NCI-H146 (cell line): ENCODE measurements around the gene C20orf144.
A peak's percentile ranks its signal among the peaks of the same experiment; 100 is the strongest.

Experiments
- DNase-seq: peaks from one replicate; lab custom pipeline; 2025; lab: John Stamatoyannopoulos, UW

The C20orf144 gene

DNA sequence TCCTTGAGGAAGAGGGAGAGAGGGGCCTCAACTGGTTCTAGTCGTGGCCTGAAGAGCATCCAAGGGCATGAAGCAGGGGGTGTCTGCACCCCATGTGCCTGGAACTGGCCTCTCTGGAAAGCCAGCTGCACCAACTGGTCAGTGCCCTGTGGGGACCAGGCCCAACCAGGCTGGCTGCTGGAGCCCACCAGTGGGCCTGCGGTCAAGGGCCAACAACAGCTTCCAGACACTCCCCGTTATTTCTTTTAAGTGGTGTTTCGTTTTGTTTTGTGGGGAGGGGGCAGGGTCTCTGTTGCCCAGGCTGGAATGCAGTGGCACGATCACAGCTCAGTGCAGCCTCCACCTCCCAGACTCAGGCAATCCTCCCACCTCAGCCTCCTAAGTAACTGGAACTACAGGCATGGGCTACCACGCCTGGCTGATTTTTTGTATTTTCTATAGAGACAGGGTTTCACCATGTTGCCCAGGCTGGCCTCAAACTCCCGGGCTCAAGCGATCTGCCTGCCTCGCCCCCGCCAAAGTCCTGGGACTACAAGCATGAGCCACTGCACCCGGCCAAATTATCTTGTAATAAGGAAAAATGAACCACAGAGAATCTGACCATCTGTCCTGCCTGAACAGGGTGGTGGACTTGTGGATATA lies 11.9 kb upstream of the C20orf144 start:
- no peak for DNase-seq

DNA sequence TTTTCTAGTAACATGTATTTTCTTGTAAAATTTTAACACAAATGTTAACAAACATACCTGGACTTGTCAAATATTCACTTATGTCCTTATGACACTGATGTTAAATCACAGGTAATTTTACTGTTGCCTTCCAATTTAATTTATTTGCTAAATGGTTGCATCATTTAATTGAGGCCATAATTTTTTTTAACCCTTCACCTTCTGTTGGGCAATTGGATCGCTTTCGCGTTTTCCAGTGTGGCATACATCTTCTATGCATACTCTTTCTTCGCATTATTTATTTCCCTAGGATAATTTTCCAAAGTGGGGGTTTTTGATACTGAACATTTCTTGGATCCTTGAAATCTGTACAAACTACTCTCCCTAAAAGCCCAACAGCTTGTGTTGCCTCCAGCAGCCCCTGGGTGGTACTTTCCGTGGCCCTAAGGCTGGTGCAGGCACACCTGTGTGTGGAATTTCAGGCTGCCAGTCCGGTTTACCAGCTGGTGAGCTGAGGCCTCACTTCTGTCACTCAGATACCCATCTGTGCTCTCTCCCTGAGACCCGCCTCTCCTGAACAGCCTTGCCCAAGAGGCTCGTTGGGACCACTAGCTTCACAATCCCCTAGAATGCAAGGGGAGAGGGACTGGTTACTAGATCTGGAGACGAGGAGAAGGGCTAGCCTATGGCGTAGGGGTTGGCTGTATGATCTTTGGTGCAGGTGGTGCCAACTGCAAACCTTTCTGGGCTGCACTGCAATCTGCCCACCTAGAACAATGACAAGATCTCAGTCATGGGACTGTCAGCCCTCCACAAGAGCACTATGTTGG lies 11.2 kb upstream of the C20orf144 start:
- no peak for DNase-seq

DNA sequence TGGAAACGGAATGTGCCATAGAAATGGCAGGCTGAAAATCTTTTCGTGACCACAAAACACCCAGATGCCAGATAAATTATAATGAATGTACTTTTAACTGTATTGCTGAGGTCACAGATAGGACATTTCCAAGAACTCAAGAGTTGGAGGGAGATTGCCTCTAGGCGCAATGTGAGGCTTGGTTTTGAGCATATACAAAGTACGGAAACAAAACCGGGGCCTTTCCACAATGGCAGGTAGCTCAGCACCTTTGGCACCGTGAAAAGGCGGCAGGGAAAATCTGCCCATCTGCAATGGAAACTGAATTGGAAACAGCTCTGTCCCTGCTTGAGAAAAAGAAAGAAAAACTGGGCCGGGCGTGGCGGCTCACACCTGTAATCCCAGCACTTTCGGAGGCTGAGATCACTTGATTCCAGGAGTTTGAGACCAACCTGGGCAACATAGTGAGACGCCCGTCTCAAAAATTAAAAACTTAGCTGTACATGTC lies 10.5 kb upstream of the C20orf144 start:
- DNase-seq, result no peak

DNA sequence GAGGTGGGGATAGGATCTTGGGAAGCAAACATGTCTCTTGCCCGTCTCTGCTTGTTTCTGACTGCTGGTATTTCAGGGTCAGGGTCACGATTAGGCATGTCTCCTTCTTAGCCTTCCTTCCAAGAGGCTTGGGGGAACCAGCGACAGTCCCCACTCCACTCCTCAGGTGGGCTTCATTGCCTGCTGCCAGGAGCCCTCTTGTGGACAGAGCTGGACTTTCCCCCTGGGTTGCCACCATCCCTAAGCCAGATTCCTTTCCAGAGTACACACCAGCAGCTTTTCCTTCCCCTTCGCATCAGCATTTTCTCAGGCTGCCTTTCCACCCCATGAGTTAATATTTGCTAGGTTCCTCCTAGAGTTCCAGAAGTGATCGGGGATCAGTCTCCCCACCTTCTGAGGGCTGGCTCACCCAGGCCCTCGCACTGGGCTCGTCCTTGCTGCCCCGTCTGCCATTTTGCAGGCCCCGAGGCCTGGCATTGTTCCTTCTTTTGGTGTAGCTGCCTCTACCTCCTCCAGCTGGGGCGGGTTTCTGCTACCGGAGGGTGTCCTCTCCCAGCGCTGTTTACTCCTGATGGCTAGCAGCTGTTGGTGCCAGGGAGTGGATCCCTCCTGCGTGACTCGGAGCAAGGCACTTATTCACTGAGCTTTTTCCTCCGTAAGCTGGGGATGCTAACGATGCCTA lies 8.8 kb upstream of the C20orf144 start:
- DNase-seq, result peak; percentile 67

DNA sequence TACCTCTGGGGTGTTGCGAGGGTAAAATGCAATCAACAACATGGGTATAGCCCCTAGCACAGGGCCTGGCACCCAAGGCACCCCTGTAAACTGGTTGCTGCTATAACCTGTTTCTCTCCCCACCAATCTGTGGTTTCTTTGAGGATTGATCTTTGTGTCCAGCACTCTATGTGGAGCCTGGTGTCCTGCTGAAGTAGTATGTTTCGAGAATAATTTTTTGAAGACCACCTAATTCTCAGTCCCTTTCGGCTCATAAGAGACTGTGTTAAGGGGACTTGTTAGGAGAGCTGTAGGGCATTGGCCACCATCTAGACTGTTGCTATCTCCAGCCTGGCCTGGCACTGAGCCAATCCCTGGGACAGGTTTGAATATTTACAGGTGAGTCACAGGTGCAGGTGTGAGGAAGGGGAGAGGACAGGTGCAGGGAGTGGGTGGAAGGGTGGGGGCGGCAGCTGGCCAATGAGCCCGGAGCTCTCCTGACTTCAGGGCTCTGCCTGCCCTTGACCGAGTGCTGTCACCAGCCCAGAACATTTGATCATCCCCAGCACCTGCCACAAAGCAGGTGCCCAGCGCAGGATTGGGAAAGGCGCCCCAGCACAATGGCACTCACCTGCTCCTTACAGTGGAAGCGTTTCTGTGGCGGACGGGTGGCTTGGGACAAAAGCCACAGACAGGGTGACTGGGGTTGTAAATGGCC lies 8.1 kb upstream of the C20orf144 start:
- peak; percentile 100 for DNase-seq

DNA sequence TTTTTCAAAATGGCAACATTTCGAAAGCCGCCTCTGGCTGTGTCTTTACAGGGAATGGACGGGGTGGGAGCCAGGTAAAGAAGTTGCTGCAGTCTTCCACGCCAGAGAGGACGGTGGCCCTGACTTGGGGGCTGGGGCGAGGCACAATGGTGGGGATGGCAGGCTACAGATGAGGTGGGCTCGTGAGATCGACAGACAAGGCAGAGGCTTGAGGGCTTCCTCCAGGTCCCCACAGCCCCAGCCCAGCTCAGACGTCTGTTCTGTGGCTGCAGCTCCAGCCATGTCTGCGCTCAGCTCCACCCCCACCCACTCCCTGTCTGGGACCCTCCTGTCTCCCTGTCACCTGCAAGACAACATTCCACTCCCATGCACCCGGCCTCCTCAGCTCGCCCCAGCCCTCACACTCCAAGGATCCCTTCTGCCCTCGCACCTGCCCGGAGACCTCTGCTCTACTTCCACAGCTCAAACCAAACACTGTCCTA lies 7.4 kb upstream of the C20orf144 start:
- DNase-seq, result no peak

DNA sequence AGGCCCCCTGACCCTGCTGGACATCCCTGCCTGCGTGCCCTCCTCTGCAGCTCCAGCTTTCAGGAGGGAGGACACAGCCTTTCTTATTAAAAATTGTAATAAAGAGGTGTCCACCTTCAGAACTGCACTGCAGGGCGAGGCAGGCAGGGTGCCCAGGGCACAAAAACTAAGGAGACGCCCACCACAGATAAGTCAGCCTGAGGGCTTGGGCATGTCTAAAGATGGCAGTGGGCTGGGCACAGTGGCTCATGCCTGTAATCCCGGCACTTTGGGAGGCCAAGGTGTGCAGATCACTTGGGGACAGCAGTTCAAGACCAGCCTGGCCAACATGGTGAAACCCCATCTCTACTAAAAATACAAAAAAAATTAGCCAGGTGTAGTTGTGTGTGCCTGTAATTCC lies 7.0 kb upstream of the C20orf144 start:
- DNase-seq, result no peak

DNA sequence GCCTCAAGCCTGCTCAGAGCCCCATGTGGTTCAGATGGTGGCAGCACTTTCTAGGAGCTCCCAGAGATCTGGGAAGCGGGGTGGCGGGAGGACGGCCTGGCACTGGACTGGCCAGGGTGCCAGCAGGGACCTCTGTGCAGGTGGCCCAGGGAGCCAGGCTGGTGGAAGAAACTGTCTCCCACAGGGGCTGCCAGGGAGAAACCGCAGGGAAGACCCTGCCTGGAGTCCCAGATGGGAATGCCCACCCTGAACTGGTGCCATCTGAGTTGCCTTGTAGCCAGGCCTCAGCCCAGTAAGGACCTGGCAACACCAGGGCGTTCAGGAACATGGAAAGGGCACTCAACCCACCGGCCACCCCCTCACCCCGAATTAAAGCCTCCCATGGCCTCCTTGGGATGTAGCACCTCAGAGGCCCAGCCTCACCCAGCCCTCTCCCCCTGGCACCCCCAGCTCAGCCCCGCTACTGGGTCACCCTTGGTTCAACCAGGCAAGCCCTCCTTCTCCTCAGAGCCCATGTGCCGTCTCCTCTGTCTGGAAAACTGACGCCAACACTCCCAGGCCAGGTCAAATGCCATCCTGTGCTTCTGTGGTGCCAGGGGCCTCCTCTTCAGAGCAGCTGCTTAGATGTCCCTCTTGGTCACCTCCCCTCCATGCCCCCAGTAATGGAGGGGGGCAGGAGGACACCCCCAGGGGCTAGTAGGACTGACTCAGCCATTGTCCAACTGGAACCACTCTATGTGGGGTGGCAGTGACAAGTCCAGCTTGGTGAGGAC lies 5.9 kb upstream of the C20orf144 start:
- no peak for DNase-seq

DNA sequence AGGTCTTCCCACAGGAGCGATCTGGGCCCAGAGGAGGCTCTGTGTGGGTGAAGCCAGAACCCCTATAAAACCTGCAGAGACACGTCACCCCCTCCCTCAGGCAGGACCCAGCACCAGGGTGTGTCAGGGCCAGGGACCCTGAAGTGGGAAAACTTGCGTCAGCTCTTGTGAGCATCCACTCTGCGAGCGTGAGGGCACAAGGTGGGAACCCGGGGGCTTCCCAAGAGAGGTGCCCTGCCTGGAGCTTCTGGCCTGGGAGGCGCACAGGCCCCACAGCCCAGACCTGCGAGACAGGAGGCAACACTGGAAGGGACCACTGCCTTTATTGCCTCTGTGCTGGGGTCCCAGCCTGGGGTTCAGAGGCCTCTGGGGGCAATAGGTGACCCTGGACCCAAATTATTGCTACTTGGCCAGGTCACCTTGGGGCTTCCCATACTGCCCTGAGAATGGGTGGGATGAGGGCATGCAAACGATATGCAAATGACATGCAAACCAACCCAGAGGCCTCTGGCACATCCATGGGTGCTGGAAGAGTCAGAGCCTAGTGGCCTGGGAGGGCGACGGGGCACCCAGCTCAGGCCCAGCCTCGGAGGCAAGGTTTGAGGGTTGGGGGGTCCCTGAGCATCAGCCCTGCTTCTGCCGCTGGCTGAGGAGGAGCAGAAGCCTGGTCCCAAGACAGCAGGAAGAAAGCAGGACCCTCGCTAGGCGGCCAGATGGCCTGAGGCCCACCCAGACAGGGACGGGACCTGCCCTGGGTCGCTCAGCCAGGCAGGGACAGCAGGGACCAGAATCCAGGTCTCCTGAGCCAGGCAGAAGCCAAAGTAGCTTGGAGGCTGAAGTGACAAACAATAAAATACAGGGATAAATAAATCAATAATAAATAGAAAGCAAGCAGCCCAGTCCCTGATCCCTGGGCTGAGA lies 5.1 kb upstream of the C20orf144 start:
- DNase-seq, result no peak

DNA sequence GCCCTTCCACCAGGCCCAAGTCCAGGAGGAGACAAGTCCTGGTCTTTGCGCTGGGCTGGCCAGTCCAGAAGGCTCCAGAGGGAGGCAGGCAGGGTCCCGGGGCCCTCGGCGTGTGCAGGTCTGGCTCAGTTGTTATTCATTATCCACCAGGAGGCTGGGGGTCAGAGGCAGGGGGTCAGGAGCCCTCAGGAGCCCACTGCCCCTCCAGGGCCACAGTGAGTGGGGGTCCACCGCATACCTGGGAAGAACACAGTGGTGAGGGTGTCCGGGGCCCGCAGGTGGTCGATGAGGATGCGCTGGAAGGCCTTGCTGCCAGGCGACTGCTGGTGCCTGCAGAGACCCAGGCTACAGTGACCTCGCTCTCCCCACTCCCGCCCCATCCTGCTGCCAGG lies 4.4 kb upstream of the C20orf144 start:
- no peak for DNase-seq

DNA sequence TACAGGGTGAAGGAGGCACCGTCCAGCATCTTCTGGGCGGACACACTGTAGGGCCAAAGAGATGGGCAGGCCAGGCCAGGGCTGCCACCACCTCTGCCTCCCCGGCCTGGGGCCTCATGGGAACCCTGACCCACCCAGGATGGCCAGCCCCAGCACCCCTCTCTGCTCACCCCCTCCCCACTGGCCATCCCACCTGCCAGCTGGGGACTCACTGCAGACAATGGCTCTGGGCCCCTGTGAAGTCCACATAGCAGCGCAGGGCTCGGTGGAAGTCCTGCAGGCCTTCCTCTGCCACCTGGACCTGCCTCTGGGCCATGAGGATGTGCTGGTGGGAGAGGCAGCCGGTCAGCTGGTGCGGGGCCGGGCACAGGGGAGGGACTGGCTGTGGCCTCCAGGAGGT lies 3.6 kb upstream of the C20orf144 start:
- DNase-seq, result no peak

DNA sequence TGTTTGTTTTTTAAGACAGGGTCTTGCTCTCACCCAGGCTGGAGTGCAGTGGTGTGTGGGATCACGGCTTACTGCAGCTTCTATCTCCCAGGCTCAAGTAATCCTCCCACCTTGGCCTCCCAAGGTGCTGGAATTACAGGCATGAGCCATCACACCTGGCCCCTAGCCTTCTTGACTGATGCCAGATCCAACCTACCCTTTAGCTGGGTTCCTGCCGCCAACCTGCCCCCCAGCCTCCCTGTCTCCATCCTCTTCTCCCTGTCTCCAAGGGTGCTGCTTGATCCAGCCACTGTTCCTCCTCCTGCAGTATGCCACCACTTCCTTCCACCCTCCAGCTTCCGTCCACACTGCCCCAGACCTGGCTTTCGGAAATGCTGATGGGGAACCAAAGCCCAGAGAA lies 3.2 kb upstream of the C20orf144 start:
- no peak for DNase-seq

DNA sequence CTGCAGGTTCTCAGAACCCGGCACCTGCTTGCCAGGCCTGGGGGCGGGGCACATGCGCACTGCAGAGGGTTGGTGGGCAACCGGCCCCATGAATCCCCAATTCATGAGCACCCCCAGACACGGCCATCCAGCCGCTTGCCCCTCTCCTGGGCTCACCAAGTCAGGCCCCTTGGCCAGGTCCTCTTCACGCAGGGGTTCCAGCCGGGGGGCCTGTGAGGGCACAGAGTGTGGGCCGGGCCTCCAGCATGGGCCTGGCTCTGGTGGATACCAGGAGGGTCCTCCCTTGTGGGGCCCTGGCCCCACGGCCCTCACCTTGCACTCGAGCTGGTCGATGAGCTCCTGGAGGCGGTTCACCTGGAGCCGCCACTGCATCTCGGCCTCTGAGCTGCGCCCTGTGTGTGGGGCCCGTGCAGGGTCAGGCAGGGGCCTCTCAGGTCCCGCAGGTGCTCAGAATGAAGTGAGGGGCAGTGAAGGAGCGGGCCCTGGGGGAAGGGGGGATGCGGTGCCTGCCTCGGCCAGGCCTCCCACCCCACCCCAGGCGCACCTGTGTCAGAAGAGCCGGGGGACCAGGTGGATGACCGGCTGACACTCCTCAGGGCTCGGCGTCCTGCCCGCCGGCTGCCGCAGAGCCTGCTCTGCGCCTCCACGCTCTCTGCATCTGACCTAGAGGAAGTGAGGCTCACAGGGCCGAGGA lies 2.6 kb upstream of the C20orf144 start:
- DNase-seq, result no peak

DNA sequence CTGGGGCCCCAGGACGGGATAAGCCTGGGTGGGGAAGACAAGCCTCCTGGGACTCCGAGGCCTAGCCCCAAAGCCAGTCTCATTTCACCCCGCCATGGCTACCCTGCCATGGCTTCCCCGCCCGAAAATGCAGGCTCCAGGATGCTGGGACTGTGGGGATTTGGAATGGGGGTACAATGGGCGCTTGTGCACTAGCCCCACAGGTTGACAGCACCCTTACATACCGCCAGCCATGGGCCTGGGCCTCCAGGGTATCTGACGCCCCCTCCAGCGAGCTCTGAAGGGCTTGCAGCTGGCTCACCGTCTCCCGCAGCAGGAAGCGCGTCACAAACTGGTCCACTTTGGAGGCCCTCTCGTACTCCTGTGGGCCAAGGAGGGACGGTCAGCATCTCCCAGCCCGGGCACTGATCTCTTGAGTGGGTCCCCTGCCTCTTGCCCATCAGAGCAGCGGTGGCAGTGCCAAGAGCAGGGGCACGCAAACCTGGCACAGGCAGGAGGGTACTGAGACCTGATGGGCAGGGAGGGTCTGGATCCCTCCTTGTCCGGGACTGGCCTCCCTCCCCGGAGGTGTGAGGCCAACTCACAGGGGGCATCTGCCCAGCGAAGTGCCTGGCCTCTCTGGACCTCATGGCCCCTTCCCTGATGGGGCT lies 2.0 kb upstream of the C20orf144 start:
- no peak for DNase-seq

DNA sequence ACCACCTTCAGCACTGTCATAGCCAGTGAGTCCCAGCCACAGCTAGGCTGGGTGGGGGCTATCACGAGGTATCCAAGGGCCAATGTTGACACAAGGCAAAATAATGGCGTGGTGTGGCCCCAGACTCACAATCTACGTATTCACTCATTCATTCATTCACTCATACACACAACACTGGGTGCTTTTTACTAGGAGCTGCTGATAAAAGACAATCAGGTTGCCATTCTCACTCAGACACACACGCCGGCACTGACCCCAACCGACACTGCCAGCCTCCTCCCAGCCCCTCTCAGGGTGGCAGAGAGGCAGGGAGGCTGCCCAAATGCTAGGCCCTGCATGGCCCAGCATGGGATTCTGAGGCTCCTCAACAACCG lies 1.5 kb upstream of the C20orf144 start:
- no peak for DNase-seq

DNA sequence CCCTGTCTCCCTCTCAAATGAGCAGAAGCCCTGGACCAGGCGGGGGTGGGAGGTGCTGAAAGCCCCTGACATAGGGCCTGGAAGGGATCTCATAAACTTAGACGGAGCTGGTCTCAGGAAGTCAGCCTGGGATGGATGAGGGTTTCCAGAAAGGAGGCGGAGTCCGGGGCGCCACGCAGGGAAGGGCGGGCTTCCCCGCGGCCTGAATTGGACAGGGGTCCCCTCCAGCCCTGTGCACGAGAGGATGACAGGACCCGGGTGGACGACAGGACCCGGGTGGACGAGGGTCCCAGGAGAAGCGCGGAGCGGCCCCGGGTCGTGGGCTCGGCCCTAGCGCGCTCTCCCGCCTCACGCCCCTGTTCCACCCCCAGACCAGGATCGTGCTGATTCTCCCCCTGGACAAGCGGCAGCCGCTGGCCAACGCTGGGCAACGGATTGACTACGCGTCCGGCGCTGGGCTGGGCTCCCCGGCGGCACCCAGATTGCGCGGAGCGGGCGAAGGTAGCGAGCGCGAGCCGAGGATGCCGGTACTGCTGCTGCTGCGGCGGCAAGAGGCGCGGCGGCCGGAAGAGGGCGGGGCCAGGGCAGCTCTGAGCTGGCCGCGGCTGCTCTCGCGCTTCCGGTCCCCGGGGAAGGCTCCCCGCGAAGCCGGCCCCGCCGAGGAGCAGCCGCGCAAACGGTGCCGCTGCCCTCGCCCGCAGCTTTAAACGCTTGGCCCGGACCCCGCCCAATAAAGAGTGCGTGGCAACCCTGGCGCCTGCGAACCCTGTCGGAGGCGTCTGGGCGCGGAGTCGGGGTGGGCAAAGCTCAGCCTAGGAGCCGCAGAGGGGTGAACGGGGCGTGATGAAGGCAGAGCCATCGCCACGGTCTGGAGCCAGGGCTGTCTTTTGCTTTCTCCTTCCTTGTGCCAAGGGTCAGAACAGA lies 1.3 kb downstream of the C20orf144 start:
- peak; percentile 93 for DNase-seq

DNA sequence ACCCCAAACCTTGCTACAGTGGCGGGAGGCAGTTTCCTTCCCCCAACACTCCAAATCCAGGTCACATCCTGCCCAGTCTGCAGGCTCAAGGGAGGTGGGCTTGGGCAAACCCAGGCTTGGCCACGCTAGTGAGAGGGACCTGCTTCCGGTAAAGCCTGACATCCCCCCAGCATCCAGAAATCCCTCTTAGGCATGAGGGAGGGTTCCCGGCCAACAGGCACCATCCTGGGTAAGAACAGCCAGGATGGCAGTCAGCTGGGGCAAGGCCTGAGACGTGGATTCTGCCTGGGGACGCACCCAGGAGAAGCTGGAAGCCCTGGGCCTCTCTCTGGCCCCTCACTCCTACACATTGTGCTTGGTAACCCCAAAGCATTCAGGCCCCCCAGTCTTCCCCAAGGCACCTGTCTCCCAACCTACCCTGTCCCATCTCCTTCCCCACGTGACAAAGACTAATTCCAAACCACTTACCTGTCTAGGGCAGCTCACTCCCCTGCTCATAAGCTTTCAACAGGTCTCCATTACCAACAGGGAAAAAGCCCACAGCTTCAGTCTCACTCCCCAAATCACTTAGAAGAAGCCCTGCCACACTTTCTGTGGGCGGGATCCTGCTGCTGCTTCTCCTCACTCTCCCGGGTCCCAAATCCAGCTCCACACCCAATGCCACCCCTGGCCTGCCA lies 2.1 kb downstream of the C20orf144 start:
- peak; percentile 62 for DNase-seq

DNA sequence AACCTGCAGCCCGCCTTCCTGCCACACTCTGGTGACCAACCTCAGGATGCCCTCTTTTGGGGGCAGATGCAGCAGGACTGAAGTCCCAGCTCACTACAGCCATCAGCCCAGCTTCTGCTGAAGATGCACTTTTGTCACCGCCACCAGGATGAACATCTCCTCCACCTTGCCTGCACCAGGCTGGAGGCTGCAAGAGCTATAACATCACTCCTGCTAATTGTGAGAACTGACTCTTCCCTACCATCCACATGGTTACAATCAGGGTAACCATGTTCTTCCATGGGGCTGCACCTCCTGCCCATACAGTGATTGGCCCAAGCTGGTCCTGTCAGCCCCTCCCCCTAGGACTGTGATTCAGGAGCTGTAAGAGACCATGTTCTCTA lies 2.6 kb downstream of the C20orf144 start:
- no peak for DNase-seq
